ENCODE data around the gene CCDC88C. TPM values are rescaled to one million over a fixed set of nuclear protein-coding genes. Genes with fewer than 3 reads are reported as not detected.

Gene CCDC88C
- total and polyA plus RNA-seq, 9 donors: 2.0 to 17.7 (median 3.9) TPM

- H3K27ac ChIP-seq: no peak overlapping the region
- H3K4me1 ChIP-seq (ENCODE audit: insufficient read depth): peaks cover 3% of the 10 kb centered on the region
- intact Hi-C loops (cut with DNase I): no loop called here
- 59 to 65% (median 65%) methylated on average over 27 of the region's 27 CpGs for WGBS, 3 donors
- no peak overlapping the region for H3K4me3 ChIP-seq
- H3K27me3 ChIP-seq: no peaks in the 10 kb centered on the region
- DNase-seq: no peak
- no peaks in the 10 kb centered on the region for H3K9me3 ChIP-seq
- TF ChIP-seq EP300 (IDR thresholded peaks at IDR 0.05) (no peak), POLR2A (IDR thresholded peaks at IDR 0.05) (no peak), CTCF (IDR thresholded peaks at IDR 0.05) (no peak)
- H3K36me3 ChIP-seq: no peaks in the 10 kb centered on the region
These were observed 62.5 kb downstream of the CCDC88C start for GRCh38 chr14:91354979-91355685.

- Histone ChIP-seq H3K4me1 (ENCODE audit: insufficient read depth) (peaks cover 3% of the 10 kb centered on the region), H3K9me3 (no peaks in the 10 kb centered on the region), H3K36me3 (no peaks in the 10 kb centered on the region), H3K4me3 (no peak overlapping the region), H3K27me3 (no peaks in the 10 kb centered on the region), H3K27ac (no peak overlapping the region)
- DNase-seq: no peak
- 74 to 82% (median 79%) methylated on average over 14 of the region's 14 CpGs for WGBS, 3 donors
- no peak for TF ChIP-seq POLR2A (IDR thresholded peaks at IDR 0.05)
- no peak for TF ChIP-seq CTCF (IDR thresholded peaks at IDR 0.05)
- TF ChIP-seq EP300 (IDR thresholded peaks at IDR 0.05): no peak
- intact Hi-C loops (cut with DNase I): no loop called here
These were observed 63.3 kb downstream of the CCDC88C start for GRCh38 chr14:91354221-91354916.

GRCh38 chr14:91352728-91353692 is 64.6 kb downstream of the CCDC88C start:
- Histone ChIP-seq H3K36me3 (no peaks in the 10 kb centered on the region), H3K4me1 (ENCODE audit: insufficient read depth) (peaks cover 3% of the 10 kb centered on the region), H3K9me3 (no peaks in the 10 kb centered on the region), H3K4me3 (no peak overlapping the region), H3K27ac (no peak overlapping the region), H3K27me3 (no peaks in the 10 kb centered on the region)
- DNase-seq: no peak
- 63 to 67% (median 65%) methylated on average over 17 of the region's 17 CpGs for WGBS, 3 donors
- intact Hi-C loops (cut with DNase I): no loop called here
- no peak for TF ChIP-seq EP300 (IDR thresholded peaks at IDR 0.05)
- TF ChIP-seq CTCF (IDR thresholded peaks at IDR 0.05): no peak
- TF ChIP-seq POLR2A (IDR thresholded peaks at IDR 0.05): no peak

- intact Hi-C loops (cut with DNase I): no loop called here
- H3K4me3 ChIP-seq: no peak overlapping the region
- no peaks in the 10 kb centered on the region for H3K9me3 ChIP-seq
- H3K27ac ChIP-seq: no peak overlapping the region
- no peaks in the 10 kb centered on the region for H3K36me3 ChIP-seq
- peak in 4 of 5 donors; percentile 33 to 72 (median 46) for DNase-seq
- TF ChIP-seq EP300 (IDR thresholded peaks at IDR 0.05) (no peak), POLR2A (IDR thresholded peaks at IDR 0.05) (no peak), CTCF (IDR thresholded peaks at IDR 0.05) (no peak)
- H3K27me3 ChIP-seq: no peaks in the 10 kb centered on the region
- 17 to 25% (median 21%) methylated on average over 19 of the region's 19 CpGs for WGBS, 3 donors
- H3K4me1 ChIP-seq (ENCODE audit: insufficient read depth): peaks cover 3% of the 10 kb centered on the region
These were observed 65.6 kb downstream of the CCDC88C start for GRCh38 chr14:91352053-91352452.
